GM12865 (cell line): ENCODE measurements around the gene LCE3A.
"Not testable (repeated sequence)": the region's sequence is repeated elsewhere in the genome, so short reads cannot be mapped to it uniquely, and the experiment has no call there.

Experiments
- DNase-seq: peaks from one replicate; pipeline ENCODE4 v3.0.0; 2010; ENCODE audit warnings: low read depth
- H3K4me3 ChIP-seq: 2 replicates; pipeline ENCODE4 v1.5.1; 2011; ENCODE audit warnings: mild to moderate bottlenecking, low read depth, low read length, control low read depth
- TF ChIP-seq, protein P1 (sequence below): IDR thresholded peaks from 2 replicates; pipeline ENCODE4 v1.5.1; 2011; ENCODE audit warnings: low read length, control low read depth, low read depth, inconsistent platforms; ENCODE audit not compliant: insufficient read depth; ENCODE audit errors: missing control alignments

Gene LCE3A, protein sequence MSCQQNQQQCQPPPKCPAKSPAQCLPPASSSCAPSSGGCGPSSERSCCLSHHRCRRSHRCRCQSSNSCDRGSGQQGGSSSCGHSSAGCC

DNA sequence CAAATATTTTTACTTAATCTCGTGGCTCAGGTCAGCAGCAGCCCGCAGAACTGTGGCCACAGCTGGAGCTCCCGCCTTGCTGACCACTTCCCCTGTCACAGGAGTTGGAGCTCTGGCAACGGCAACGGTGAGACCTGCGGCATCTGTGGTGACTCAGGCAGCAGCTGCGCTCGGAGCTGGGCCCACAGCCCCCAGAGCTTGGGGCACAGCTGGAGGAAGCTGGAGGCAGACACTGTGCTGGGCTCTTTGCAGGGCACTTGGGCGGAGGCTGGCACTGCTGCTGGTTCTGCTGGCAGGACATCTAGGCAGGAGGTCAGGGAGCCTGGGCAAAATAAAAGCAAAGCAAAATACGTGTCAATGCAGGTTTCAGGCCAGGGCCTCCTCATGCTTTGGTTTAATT lies at the start of gene LCE3A:
TSS of gene LCE3A (minus strand) at position 301 of the 400 bp plus-strand sequence. CDS start at position 301, 0 bp downstream.
- H3K4me3 ChIP-seq = no peak within 1 kb of the TSS
- peak; percentile 29 for DNase-seq
- TF ChIP-seq, protein P1, sequence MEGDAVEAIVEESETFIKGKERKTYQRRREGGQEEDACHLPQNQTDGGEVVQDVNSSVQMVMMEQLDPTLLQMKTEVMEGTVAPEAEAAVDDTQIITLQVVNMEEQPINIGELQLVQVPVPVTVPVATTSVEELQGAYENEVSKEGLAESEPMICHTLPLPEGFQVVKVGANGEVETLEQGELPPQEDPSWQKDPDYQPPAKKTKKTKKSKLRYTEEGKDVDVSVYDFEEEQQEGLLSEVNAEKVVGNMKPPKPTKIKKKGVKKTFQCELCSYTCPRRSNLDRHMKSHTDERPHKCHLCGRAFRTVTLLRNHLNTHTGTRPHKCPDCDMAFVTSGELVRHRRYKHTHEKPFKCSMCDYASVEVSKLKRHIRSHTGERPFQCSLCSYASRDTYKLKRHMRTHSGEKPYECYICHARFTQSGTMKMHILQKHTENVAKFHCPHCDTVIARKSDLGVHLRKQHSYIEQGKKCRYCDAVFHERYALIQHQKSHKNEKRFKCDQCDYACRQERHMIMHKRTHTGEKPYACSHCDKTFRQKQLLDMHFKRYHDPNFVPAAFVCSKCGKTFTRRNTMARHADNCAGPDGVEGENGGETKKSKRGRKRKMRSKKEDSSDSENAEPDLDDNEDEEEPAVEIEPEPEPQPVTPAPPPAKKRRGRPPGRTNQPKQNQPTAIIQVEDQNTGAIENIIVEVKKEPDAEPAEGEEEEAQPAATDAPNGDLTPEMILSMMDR = no peak

DNA sequence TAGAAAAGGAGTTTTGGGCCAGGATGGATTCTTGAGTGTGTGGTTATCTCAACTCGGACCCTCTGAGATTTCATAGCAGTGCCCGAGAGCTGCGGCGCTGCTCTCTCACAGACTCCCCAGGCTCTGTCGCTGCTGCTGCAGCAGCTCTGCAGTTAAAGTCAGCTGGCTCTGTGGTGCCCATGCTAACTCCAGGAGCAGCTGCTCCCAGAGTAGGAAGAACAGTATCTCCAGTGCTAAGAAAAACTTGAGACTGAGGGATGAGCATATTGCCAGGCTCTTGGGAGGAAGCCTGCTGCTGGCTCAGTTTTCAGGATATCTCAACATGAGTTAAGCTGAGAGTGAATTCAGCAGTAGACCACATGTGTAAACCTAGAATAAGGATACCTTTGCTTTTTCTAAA lies 44.7 kb upstream of the LCE3A start:
- no peak overlapping the region for H3K4me3 ChIP-seq
- TF ChIP-seq, protein P1 = no peak
- no peak for DNase-seq

DNA sequence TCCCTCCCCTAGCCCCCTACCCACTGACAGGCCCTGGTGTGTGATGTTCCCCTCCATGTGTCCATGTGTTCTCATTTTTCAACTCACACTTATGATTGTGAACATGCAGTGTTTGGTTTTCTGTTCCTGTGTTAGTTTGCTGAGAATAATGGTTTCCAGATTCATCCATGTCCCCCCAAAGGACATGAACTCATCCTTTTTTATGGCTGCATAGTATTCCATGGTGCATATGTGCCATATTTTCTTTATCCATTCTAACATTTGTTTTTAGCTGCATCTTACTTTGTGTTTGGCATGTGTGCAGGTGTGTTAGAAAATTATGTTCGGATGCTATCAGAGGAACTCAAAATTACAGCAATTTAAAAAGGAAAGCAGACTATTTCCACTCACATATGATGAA lies 43.3 kb upstream of the LCE3A start:
- not testable (repeated sequence) for H3K4me3 ChIP-seq, DNase-seq

DNA sequence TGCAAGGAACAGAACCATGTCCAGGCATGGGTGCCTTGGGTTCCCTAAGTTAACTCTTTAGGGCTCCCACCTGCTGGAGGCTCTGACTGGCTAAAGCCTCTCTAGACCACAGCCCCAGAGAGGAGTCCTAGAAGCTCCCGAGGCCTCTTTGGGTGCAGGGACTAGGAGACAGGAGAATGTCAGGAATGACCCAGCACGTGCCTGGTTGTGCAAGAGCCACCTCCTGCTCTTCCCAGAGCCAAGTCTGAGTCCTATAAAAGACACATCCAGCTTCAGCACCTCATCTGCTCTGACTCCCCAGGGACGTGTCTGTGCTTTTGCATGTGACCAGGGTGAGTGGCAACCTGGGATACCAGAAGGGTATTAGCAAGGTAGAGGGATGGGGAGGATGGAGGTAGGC lies 40.2 kb upstream of the LCE3A start, which contains the start of gene LCE2D:
TSS of gene LCE2D (plus strand) at position 283 of the 400 bp plus-strand sequence. CDS start 726 bp downstream, outside the sequence.
- DNase-seq = no peak
- TF ChIP-seq, protein P1 = no peak
- no peak within 1 kb of the TSS for H3K4me3 ChIP-seq

DNA sequence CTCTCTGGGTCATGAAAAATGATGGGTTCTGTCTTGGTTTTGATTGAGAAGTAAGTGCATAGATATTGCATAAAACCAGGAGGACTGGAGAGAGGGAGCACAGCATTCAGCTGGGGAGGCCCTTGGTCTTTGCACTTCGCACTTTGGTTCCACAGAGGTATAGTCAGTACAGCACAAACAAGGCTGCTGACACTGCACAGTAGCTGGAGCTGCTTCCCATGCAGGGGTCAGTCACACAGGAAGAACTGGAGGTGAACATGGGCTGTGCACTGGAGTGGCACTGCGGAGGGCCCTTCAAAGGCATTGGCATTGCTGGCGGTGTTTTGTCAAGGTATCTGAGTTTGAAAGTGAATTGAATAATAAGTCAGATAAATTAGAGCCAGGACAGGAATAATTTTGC lies 35.7 kb upstream of the LCE3A start:
- TF ChIP-seq, protein P1 = no peak
- DNase-seq = no peak
- H3K4me3 ChIP-seq = no peak overlapping the region

DNA sequence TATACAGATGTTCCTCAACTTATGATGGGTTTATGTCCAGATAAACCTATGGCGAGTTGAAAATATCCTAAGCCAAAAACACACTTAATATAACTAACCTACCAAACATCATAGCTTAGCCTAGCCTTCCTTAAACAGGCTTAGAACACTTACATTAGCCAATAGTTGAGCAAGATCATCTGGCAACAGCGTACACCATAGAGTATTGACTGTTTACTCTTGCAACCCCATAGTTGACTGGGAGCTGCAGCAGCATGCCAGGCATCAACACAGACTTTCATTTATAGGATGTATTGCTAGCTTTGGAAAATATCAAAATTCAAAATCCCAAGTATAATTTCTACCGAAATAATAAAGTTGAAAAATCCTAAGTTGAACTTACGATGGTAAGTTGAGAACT lies 34.8 kb upstream of the LCE3A start:
- TF ChIP-seq, protein P1 = no peak
- H3K4me3 ChIP-seq = no peak overlapping the region
- no peak for DNase-seq

DNA sequence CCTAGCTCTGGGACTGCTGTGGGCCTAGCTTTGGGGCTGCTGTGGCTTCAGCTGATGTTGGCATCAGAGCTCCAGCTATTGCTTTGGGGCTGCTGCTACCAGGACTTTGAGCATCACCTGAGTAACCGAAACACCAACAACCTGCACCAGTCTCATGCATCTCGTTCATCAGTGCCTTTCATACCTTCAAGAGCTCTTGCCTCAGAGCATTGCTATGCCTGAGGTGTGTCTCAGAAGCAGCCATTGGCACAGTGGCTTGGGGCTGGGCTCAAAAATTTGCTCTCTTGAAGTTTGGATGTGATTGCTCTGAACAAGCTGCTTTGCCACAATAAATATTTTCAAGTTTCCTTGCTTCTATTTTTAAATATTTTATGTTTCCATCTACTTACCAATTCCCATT lies 33.6 kb upstream of the LCE3A start:
- DNase-seq = no peak
- H3K4me3 ChIP-seq = no peak overlapping the region
- TF ChIP-seq, protein P1 = no peak
